MM.1S (cell line): Measurements from ENCODE around the gene CKM.

Experiments used
- DNase-seq: peaks from one replicate; pipeline ENCODE4 v3.0.0-alpha.2; 2015
- H2AFZ ChIP-seq: fragments of 300-600 bp; sonication (generic); 2 replicates; pipeline ENCODE4 v1.6.0; 2016; ENCODE audit warnings: antibody characterized with exemption, low read length
- H3F3A ChIP-seq: fragments of 300-600 bp; sonication (generic); 2 replicates; pipeline ENCODE4 v1.6.1; 2016; ENCODE audit warnings: mild to moderate bottlenecking, antibody characterized with exemption, low read length, moderate library complexity, mixed read lengths; ENCODE audit not compliant: insufficient read depth
- H3K27ac ChIP-seq: fragments of 300-600 bp; sonication (generic); 2 replicates; pipeline ENCODE4 v1.5.1; 2016; ENCODE audit warnings: mild to moderate bottlenecking, low read length
- H3K27me3 ChIP-seq: fragments of 300-600 bp; sonication (generic); replicated peaks from 2 replicates; pipeline ENCODE4 v1.6.0; 2016; ENCODE audit warnings: low read length; ENCODE audit not compliant: insufficient read depth
- H3K36me3 ChIP-seq: fragments of 300-600 bp; sonication (generic); replicated peaks from 2 replicates; pipeline ENCODE4 v1.6.1; 2016; ENCODE audit warnings: mild to moderate bottlenecking, low read length, mixed read lengths; ENCODE audit not compliant: insufficient read depth
- H3K4me1 ChIP-seq: fragments of 300-600 bp; sonication (generic); 2 replicates; pipeline ENCODE4 v1.6.1; 2016; ENCODE audit warnings: low read length, mixed read lengths
- H3K4me2 ChIP-seq: fragments of 300-600 bp; sonication (generic); 2 replicates; pipeline ENCODE4 v1.6.0; 2016; ENCODE audit warnings: low read depth, low read length
- H3K4me3 ChIP-seq: fragments of 300-600 bp; sonication (generic); 2 replicates; pipeline ENCODE4 v1.5.1; 2016; ENCODE audit warnings: low read length, mixed read lengths
- H3K79me2 ChIP-seq: fragments of 300-600 bp; sonication (generic); 2 replicates; pipeline ENCODE4 v1.6.1; 2016; ENCODE audit warnings: mixed run types, low read length, mixed read lengths
- H3K9ac ChIP-seq: fragments of 300-600 bp; sonication (generic); 2 replicates; pipeline ENCODE4 v1.6.1; 2016; ENCODE audit warnings: low read length, mixed read lengths
- H3K9me2 ChIP-seq: fragments of 300-600 bp; sonication (generic); replicated peaks from 2 replicates; pipeline ENCODE4 v1.6.1; 2016; ENCODE audit warnings: mild to moderate bottlenecking, low read length, mixed read lengths; ENCODE audit not compliant: insufficient read depth
- H3K9me3 ChIP-seq: fragments of 300-600 bp; sonication (generic); replicated peaks from 2 replicates; pipeline ENCODE4 v1.6.1; 2016; ENCODE audit warnings: mild to moderate bottlenecking, low read length, mixed read lengths; ENCODE audit not compliant: insufficient read depth
- H4K20me1 ChIP-seq: fragments of 300-600 bp; sonication (generic); 2 replicates; pipeline ENCODE4 v1.6.1; 2016; ENCODE audit warnings: mild to moderate bottlenecking, low read length, moderate library complexity, mixed read lengths; ENCODE audit not compliant: insufficient read depth
- EZH2 ChIP-seq: fragments of 300-600 bp; sonication (generic); optimal IDR thresholded peaks from 2 replicates; pipeline ENCODE3; 2017; ENCODE audit warnings: low read depth, mild to moderate bottlenecking, antibody characterized with exemption, low read length, mixed read lengths
- EZH2phosphoT487 ChIP-seq: fragments of 300-600 bp; sonication (generic); IDR thresholded peaks from 2 replicates; pipeline ENCODE4 v1.6.1; 2018; ENCODE audit warnings: antibody characterized with exemption, low read length
- TF ChIP-seq, protein P1 (sequence below): fragments of 300-600 bp; sonication (generic); IDR thresholded peaks from 2 replicates; pipeline ENCODE4 v1.5.1; 2016; ENCODE audit warnings: antibody characterized with exemption, low read length, mixed read lengths

CKM gene

DNA sequence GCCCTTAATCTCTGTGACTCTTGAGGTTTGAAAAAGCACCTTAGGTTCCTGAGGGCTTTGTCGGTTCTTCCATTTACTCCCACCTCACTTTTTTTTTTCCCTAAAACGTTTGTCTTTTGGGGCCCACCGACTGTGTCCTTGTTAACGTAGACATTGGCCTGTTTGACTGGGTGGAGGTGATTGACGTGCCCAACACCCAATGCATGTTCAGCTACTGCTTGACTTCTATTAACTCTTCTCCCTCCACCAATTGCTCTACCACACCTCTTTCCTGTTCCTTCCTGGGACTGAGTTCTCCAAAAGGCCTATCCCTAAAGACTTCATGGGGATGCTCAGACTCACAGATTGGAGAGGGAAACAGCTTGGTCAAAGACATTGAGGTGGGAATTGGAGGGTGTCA lies 17.3 kb downstream of the CKM start:
- H3K9me3 ChIP-seq: no peaks in the 10 kb centered on the region
- no peaks in the 10 kb centered on the region for H3K36me3 ChIP-seq
- H3F3A ChIP-seq: 0 out of 2 replicates have a peak, but pooled peaks cover 3% of the 10 kb centered on the region
- TF ChIP-seq EZH2phosphoT487 (no peak), EZH2 (no peak)
- TF ChIP-seq, protein P1, sequence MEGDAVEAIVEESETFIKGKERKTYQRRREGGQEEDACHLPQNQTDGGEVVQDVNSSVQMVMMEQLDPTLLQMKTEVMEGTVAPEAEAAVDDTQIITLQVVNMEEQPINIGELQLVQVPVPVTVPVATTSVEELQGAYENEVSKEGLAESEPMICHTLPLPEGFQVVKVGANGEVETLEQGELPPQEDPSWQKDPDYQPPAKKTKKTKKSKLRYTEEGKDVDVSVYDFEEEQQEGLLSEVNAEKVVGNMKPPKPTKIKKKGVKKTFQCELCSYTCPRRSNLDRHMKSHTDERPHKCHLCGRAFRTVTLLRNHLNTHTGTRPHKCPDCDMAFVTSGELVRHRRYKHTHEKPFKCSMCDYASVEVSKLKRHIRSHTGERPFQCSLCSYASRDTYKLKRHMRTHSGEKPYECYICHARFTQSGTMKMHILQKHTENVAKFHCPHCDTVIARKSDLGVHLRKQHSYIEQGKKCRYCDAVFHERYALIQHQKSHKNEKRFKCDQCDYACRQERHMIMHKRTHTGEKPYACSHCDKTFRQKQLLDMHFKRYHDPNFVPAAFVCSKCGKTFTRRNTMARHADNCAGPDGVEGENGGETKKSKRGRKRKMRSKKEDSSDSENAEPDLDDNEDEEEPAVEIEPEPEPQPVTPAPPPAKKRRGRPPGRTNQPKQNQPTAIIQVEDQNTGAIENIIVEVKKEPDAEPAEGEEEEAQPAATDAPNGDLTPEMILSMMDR: no peak
- H4K20me1 ChIP-seq: no peaks in the 10 kb centered on the region
- no peak for DNase-seq
- H3K4me2 ChIP-seq: no peak overlapping the region
- no peaks in the 10 kb centered on the region for H3K79me2 ChIP-seq
- H3K27me3 ChIP-seq: peaks cover 9% of the 10 kb centered on the region; the same call in 1 of the 2 replicates
- H3K9ac ChIP-seq: no peak overlapping the region
- H3K9me2 ChIP-seq: no peaks in the 10 kb centered on the region
- no peak overlapping the region for H3K4me3 ChIP-seq
- H3K4me1 ChIP-seq: no peaks in the 10 kb centered on the region
- no peak overlapping the region for H2AFZ ChIP-seq
- H3K27ac ChIP-seq: no peak overlapping the region

DNA sequence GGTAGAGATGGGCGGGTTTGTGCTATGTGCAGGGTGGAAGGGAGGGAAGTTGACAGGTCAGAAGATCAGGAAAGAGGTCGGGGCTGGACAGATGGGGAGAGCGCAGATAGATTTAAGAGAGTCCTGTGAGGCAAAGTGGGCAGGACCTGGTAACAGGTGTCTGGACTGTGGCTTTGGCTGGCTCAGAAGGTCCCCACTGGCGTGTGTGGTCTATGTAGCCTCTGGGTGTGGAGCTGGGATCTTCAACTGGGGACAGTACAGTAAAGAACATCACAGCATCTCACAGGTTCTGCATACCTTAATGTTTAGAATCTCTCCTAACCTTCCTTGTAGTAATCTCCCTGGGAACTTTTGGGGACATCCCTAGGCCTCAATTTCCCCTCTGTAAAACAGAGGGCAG lies 17.7 kb downstream of the CKM start:
- no peak overlapping the region for H3K9ac ChIP-seq
- H4K20me1 ChIP-seq: no peaks in the 10 kb centered on the region
- H3F3A ChIP-seq: 0 out of 2 replicates have a peak, but pooled peaks cover 3% of the 10 kb centered on the region
- H3K27ac ChIP-seq: no peak overlapping the region
- no peaks in the 10 kb centered on the region for H3K9me3 ChIP-seq
- TF ChIP-seq EZH2phosphoT487: no peak
- TF ChIP-seq, protein P1: no peak
- no peak for TF ChIP-seq EZH2
- H2AFZ ChIP-seq: no peak overlapping the region
- no peaks in the 10 kb centered on the region for H3K4me1 ChIP-seq
- H3K9me2 ChIP-seq: no peaks in the 10 kb centered on the region
- DNase-seq: no peak
- no peaks in the 10 kb centered on the region for H3K79me2 ChIP-seq
- peaks cover 9% of the 10 kb centered on the region; the same call in 1 of the 2 replicates for H3K27me3 ChIP-seq
- H3K4me2 ChIP-seq: no peak overlapping the region
- H3K4me3 ChIP-seq: no peak overlapping the region
- H3K36me3 ChIP-seq: no peaks in the 10 kb centered on the region

DNA sequence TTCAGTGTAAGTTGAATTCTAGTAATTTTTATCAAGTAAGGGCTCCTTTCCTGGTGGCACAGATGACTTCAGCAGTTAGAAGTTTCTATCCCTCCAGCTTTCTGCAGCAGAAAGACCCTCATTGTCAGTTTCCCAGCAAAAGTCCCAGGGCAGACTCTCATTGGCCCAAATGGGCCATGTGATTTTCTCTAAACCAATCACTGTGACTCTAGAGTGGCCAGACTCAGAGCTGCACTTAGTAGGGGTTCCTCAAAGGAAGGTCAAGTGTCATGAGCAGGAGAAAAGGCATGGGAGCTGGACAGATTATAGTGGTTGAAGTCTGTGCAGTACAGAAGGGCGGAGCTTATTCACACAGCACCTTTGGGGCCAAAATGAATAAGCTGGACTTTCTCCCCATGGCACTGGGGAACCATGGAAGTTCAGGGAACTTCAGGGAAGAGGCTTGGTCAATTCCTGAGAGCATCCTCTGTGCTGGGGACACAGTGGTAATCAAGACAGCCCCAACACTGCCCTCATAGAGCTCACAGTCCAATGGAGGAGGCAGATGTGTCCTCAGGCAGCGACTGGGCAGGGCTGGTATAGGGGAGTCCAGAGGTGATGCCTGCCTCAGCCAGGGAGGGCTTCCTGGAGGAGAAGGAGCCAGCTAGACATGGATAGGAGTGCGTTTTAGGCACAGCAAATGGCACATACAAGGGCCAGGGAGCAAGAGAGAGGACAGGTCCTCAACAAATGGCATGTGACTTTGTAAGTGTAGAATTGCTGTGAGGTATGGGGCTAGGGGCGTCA lies 18.3 kb downstream of the CKM start:
- H3K4me2 ChIP-seq: no peak overlapping the region
- no peak overlapping the region for H3K9ac ChIP-seq

More for the DNA sequence above, 18.3 kb downstream of the CKM start:
- Histone ChIP-seq H4K20me1 (no peaks in the 10 kb centered on the region), H3K9me3 (no peaks in the 10 kb centered on the region), H3F3A (0 out of 2 replicates have a peak, but pooled peaks cover 3% of the 10 kb centered on the region), H3K4me3 (no peak overlapping the region), H3K36me3 (no peaks in the 10 kb centered on the region), H3K27ac (no peak overlapping the region), H3K9me2 (no peaks in the 10 kb centered on the region), H3K4me1 (no peaks in the 10 kb centered on the region), H3K27me3 (peaks cover 9% of the 10 kb centered on the region; the same call in 1 of the 2 replicates), H3K79me2 (no peaks in the 10 kb centered on the region), H2AFZ (no peak overlapping the region)
- TF ChIP-seq, protein P1: no peak
- TF ChIP-seq EZH2 (no peak), EZH2phosphoT487 (no peak)
- no peak for DNase-seq
